Left lung (tissue), 10 donors: Measurements from ENCODE around the gene CYP3A7. TPM values are rescaled to one million over a fixed set of nuclear protein-coding genes. Genes with fewer than 3 reads are reported as not detected.
"Not testable (repeated sequence)": the region's sequence is repeated elsewhere in the genome, so short reads cannot be mapped to it uniquely, and the experiment has no call there.

ENCODE experiments used
- ATAC-seq: fragments of 200-7000 bp; cut with Tn5 transposase; one replicate; pipeline ENCODE4 v1.9.1; 2020; ENCODE audit warnings: moderate library complexity
- DNase-seq, 4 donors: peaks; one replicate each; pipeline ENCODE4 v3.0.0-alpha.2; 2013 to 2020
- H3K27ac ChIP-seq, 2 donors: fragments of 200-600 bp; sonication (generic) in 1 of 2; one replicate each; pipeline versions ENCODE4 v1.5.0 to v1.8.0; 2020 to 2021
- H3K27me3 ChIP-seq, 2 donors: fragments of 200-600 bp; sonication (generic) in 1 of 2; one replicate each; pipeline versions ENCODE4 v1.5.0 to v1.8.0; 2020 to 2021
- H3K36me3 ChIP-seq, 2 donors: fragments of 200-600 bp; sonication (generic) in 1 of 2; one replicate each; pipeline versions ENCODE4 v1.5.0 to v1.8.0; 2020 to 2021
- H3K4me1 ChIP-seq, 2 donors: fragments of 200-600 bp; one replicate each; pipeline ENCODE4 v1.8.0; 2021
- H3K4me3 ChIP-seq, 2 donors: fragments of 200-600 bp; sonication (generic) in 1 of 2; one replicate each; pipeline versions ENCODE4 v1.5.0 to v1.8.0; 2020 to 2021; ENCODE audit warnings: mild to moderate bottlenecking in 1 of 2
- H3K9me3 ChIP-seq, 2 donors: fragments of 200-600 bp; sonication (generic) in 1 of 2; one replicate each; pipeline versions ENCODE4 v1.5.0 to v1.8.0; 2020 to 2021
- intact Hi-C, 2 donors: fragments of 100-400 bp; cut with DNase I; formaldehyde crosslinking; loops; one replicate each; pipeline versions ENCODE4 v1.11.2 to v1.14.2; 2022
- polyA plus RNA-seq, 6 donors: library from polyadenylated mRNA; unstranded; fragments of 120-200 nt; gene quantifications; one replicate each; pipeline ENCODE4 v1.2.1, GENCODE V29; 2013; ENCODE audit not compliant: insufficient read length in 6 of 6
- total RNA-seq, 2 donors: library from RNA; stranded (reverse); fragmentation: NEBNext Ultra II Directional; extraction: Animal tissue kit (Norgen Biotek cat#: 25700); gene quantifications; one replicate each; pipeline ENCODE4 v1.2.1, GENCODE V29; 2021
- TF ChIP-seq, protein P1 (sequence below), 2 donors: fragments of 200-600 bp; sonication (generic) in 1 of 2; IDR thresholded peaks; one replicate each; pipeline versions ENCODE4 v1.5.0 to v1.8.0; 2021; ENCODE audit warnings: antibody characterized with exemption in 2 of 2
- donor health status: DM: no; HTN: yes; CAD: no.
- donor health status: DM: no; HTN: no; CAD: no.

Gene CYP3A7
- total and polyA plus RNA-seq, 8 donors = 0.37 to 2.9 (median 0.87) TPM

DNA sequence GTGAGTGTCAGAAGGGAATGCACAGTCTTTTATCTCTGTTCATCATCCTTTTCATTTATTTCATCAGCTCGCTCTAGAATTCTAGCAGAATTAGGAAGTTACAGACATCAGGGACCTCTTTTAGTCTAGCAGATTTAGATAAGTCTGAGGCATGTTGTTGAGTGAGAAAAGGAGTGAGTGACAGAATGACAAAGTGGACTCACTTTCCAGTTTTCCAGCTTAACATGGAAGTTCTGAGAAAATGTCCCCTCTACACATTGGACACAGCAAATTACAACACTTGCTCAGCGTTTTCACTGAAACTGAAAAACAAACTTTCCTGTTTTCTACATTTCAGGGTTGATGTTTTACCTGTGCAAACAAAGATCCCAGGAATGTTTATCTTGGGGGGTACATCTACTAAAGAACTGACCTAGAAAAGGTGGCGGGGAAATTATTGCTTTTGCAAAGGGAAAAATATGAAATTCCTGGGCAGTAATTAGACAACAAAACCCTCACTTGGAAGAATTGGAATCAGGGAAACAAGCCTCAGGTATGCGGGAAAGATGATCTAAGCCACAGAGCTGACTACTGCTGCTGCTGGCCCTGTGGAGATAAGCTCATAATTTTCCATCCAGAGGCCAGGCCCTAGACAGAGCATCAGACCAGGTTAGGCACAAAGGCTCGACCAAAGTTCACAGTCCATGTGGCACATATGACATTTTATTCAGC, 40.6 kb downstream of the CYP3A7 start:
- TF ChIP-seq, protein P1, sequence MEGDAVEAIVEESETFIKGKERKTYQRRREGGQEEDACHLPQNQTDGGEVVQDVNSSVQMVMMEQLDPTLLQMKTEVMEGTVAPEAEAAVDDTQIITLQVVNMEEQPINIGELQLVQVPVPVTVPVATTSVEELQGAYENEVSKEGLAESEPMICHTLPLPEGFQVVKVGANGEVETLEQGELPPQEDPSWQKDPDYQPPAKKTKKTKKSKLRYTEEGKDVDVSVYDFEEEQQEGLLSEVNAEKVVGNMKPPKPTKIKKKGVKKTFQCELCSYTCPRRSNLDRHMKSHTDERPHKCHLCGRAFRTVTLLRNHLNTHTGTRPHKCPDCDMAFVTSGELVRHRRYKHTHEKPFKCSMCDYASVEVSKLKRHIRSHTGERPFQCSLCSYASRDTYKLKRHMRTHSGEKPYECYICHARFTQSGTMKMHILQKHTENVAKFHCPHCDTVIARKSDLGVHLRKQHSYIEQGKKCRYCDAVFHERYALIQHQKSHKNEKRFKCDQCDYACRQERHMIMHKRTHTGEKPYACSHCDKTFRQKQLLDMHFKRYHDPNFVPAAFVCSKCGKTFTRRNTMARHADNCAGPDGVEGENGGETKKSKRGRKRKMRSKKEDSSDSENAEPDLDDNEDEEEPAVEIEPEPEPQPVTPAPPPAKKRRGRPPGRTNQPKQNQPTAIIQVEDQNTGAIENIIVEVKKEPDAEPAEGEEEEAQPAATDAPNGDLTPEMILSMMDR (IDR thresholded peaks at IDR 0.05) = no peak
- intact Hi-C loops = no loop called here
- no peak for DNase-seq
- H3K27me3 ChIP-seq = no peaks in the 10 kb centered on the region
- peaks cover 0 to 13% of the 10 kb centered on the region in 2 donors for H3K9me3 ChIP-seq
- H3K4me1 ChIP-seq = no peaks in the 10 kb centered on the region
- H3K4me3 ChIP-seq = no peak overlapping the region
- ATAC-seq = peak; percentile 47
- H3K27ac ChIP-seq = no peak overlapping the region
- no peaks in the 10 kb centered on the region for H3K36me3 ChIP-seq

DNA sequence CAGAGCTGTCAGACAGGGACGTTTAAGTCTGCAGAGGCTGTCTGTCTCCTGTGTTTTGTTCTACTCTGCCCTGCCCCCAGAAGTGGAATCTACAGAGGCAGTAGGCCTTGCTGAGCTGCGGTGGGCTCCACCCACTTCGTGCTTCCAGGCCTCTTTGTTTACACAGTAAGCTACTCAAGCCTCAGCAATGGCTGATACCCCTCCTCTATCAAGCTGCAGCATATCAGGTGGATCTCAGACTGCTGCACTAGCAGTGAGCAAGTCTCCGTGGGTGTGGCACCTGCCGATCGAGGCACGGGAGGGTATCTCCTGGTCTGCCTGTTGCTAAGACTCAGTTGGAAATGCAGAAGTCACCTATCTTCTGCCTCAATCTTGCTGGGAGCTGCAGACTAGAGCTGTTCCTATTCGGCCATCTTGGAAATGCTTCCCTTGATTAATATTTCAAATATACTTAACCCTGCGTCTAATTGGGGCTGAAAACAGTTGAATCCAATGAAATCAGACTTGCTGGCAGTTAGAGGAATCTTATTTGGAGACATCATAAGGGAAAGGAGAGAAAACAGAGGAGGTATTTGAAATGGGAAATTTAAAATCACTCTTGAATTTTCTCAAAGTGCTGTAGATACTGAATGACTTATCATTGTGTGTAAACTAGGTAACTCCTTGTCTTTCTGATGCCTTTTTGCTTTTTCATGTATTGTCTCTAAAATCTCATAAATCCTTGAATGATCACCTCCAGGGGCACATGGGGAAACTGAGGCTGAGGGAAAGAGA, 41.4 kb downstream of the CYP3A7 start:
- no peak overlapping the region for H3K27ac ChIP-seq
- H3K36me3 ChIP-seq = no peaks in the 10 kb centered on the region
- peak; percentile 90 for ATAC-seq

DNA sequence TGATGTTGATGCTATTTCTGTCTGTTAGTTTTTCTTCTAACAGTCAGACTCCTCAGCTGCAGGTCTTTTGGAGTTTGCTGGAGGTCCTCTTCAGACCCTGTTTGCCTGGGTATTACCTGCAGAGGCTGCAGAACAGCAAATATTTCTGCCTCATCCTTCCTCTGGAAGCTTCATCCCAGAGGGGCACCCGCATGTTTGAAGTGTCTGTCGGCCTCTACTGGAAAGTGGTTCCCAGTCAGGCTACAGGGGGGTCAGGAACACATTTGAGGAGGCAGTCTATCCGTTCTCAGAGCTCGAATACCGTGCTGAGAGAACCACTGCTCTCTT, 41.9 kb downstream of the CYP3A7 start:
- Histone ChIP-seq H3K4me3 (no peak overlapping the region), H3K27ac (no peak overlapping the region), H3K9me3 (peaks cover 0 to 13% of the 10 kb centered on the region in 2 donors), H3K36me3 (no peaks in the 10 kb centered on the region), H3K4me1 (no peaks in the 10 kb centered on the region), H3K27me3 (no peaks in the 10 kb centered on the region)
- ATAC-seq (no peak), DNase-seq (no peak)
- TF ChIP-seq, protein P1 (IDR thresholded peaks at IDR 0.05) = no peak
- intact Hi-C loops = no loop called here

More for the DNA sequence above, 41.4 kb downstream of the CYP3A7 start:
- Histone ChIP-seq H3K4me3 (no peak overlapping the region), H3K27me3 (no peaks in the 10 kb centered on the region), H3K9me3 (peaks cover 0 to 13% of the 10 kb centered on the region in 2 donors), H3K4me1 (no peaks in the 10 kb centered on the region)
- intact Hi-C loops = no loop called here
- TF ChIP-seq, protein P1 (IDR thresholded peaks at IDR 0.05) = no peak
- peak in 3 of 4 donors; percentile 43 to 50 (median 43) for DNase-seq

DNA sequence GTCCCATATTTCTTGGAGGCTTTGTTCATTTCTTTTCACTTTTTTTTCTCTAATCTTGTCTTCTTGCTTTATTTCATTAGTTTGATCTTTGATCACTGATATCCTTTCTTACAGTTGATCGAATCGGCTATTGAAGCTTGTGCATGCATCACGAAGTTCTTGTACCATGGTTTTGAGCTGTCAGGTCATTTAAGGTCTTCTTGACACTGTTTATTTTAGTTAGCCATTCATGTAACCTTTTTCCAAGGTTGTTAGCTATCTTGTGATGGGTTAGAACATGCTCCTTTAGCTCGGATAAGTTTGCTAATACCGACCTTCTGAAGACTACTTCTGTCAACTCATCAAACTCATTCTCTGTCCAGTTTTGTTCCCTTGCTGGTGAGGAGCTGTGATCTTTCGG, 42.4 kb downstream of the CYP3A7 start:
- intact Hi-C loops, H3K27ac ChIP-seq, H3K36me3 ChIP-seq, H3K27me3 ChIP-seq, ATAC-seq, H3K4me3 ChIP-seq, H3K4me1 ChIP-seq, DNase-seq: not testable (repeated sequence)
- peaks cover 0 to 13% of the 10 kb centered on the region in 2 donors for H3K9me3 ChIP-seq

DNA sequence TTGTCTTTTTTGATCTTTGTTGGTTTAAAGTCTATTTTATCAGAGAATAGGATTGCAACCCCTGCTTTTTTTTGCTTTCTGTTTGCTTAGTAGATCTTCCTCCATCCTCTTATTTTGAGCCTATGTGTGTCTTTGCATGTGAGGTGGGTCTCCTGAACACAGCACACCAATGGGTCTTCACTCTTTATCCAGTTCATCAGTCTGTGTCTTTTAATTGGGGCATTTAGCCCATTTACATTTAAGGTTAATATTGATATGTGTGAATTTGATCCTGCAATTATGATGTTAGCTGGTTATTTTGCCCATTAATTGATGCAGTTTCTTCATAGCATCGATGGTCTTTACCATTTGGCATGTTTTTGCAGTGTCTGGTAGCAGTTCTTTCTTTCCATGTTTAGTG, 43.3 kb downstream of the CYP3A7 start:
- intact Hi-C loops, H3K4me3 ChIP-seq, H3K36me3 ChIP-seq, H3K27ac ChIP-seq, H3K27me3 ChIP-seq, ATAC-seq, DNase-seq, H3K4me1 ChIP-seq: not testable (repeated sequence)
- H3K9me3 ChIP-seq = peaks cover 0 to 13% of the 10 kb centered on the region in 2 donors

DNA sequence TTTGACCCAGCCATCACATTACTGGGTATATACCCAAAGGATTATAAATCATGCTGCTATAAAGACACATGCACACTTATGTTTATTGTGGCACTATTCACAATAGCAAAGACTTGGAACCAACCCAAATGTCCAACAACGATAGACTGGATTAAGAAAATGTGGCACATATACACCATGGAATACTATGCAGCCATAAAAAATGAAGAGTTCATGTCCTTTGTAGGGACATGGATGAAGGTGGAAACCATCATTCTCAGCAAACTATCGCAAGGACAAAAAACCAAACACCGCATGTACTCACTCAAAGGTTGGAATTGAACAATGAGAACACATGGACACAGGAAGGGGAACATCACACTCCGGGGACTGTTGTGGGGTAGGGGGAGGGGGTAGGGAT, 44.1 kb downstream of the CYP3A7 start:
- H3K4me1 ChIP-seq, H3K27ac ChIP-seq, ATAC-seq, DNase-seq, H3K36me3 ChIP-seq, H3K4me3 ChIP-seq, H3K27me3 ChIP-seq, intact Hi-C loops: not testable (repeated sequence)
- peaks cover 0 to 13% of the 10 kb centered on the region in 2 donors for H3K9me3 ChIP-seq

DNA sequence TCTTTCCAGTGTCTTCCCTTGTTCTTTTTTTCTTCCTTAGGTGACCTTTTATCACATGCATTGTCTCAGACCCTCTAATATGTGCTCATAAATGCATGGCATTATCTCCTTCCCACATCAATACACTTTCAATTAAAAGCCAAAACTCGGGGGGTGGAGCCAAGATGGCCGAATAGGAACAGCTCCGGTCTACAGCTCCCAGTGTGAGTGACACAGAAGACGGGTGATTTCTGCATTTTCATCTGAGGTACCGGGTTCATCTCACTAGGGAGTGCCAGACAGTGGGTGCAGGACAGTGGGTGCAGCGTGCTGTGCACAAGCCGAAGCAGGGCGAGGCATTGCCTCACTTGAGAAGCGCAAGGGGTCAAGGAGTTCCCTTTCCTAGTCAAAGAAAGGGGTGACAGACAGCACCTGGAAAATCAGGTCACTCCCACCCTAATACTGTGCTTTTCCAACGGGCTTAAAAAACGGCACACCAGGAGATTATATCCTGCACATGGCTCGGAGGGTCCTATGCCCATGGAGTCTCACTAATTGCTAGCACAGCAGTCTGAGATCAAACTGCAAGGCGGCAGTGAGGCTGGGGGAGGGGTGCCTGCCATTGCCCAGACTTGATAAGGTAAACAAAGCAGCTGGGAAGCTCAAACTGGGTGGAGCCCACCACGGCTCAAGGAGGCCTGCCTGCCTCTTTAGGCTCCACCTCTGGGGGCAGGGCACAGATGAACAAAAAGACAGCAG, 49.0 kb downstream of the CYP3A7 start:
- H3K4me3 ChIP-seq, DNase-seq, intact Hi-C loops, H3K9me3 ChIP-seq, ATAC-seq, H3K4me1 ChIP-seq, H3K27me3 ChIP-seq, H3K36me3 ChIP-seq, H3K27ac ChIP-seq: not testable (repeated sequence)
